ENCODE results near the gene EPC1. TPM values are rescaled to one million over a fixed set of nuclear protein-coding genes. Genes with fewer than 3 reads are reported as not detected.
A peak's percentile ranks its signal among the peaks of the same experiment; 100 is the strongest.

EPC1 gene
- total RNA-seq, 2 experiments from 2014 or later = 173 to 181 TPM

DNA sequence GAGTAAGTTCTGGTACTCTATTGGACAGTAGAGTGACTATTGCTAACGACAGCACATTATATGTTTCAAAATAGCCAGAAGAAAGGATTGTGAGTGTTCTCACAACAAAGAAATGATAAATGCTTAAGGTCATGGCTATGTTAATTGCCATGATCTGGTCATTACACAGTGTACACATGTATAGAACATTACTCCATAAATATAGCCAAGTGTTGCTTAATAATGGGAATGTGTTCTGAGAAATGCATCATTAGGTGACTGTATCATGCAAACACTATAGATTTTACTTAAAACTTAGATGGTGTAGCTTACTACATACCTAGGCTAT lies 19.6 kb downstream of the EPC1 start:
- Mint-ChIP-seq H3K27me3 (no peaks in the 10 kb centered on the region), H3K4me3 (peak overlapping the region; percentile 5), H3K4me1 (ENCODE audit: low read depth) (peaks cover 84% of the 10 kb centered on the region), H3K27ac (peak overlapping the region; percentile 16), H3K9me3 (no peaks in the 10 kb centered on the region), H3K36me3 (ENCODE audit: low read depth) (peaks cover 40% of the 10 kb centered on the region)
- H3K27me3 ChIP-seq (ENCODE audit: control insufficient read depth in 1 of 2, insufficient read depth in 2 of 2, low read length in 2 of 2) = no peaks in the 10 kb centered on the region
- intact Hi-C loops (cut with DNase I, micrococcal nuclease) = loop anchor here in 1 of 2 experiments (5.0 kb wide), 1 partner anchor 35 kb away; no protein-coding TSS in a partner anchor
- POLR2A ChIA-PET = no interaction called here
- no peak overlapping the region for H3K4me3 ChIP-seq (ENCODE audit: low read length)
- no peaks in the 10 kb centered on the region for H3K9me3 ChIP-seq (ENCODE audit: control insufficient read depth in 1 of 2, insufficient read depth in 1 of 2, low read length in 2 of 2)
- H3K4me1 ChIP-seq (ENCODE audit: insufficient read depth, low read length) = peaks cover 42% of the 10 kb centered on the region
- CTCF ChIA-PET = interaction anchor here (0.9 to 1.4 kb wide), 3 partner anchors 11 to 70 kb away, joined by 3 to 4 read pairs (median 4); no protein-coding TSS in a partner anchor
- peaks cover 13% of the 10 kb centered on the region for H3K36me3 ChIP-seq (ENCODE audit: insufficient read depth, low read length)
- no peak overlapping the region for H3K27ac ChIP-seq (ENCODE audit: low read depth in 1 of 2, low read length in 2 of 2)
- no peak for ATAC-seq (ENCODE audit: poor library complexity)
- DNase-seq = no peak
- TF ChIP-seq, protein P1, sequence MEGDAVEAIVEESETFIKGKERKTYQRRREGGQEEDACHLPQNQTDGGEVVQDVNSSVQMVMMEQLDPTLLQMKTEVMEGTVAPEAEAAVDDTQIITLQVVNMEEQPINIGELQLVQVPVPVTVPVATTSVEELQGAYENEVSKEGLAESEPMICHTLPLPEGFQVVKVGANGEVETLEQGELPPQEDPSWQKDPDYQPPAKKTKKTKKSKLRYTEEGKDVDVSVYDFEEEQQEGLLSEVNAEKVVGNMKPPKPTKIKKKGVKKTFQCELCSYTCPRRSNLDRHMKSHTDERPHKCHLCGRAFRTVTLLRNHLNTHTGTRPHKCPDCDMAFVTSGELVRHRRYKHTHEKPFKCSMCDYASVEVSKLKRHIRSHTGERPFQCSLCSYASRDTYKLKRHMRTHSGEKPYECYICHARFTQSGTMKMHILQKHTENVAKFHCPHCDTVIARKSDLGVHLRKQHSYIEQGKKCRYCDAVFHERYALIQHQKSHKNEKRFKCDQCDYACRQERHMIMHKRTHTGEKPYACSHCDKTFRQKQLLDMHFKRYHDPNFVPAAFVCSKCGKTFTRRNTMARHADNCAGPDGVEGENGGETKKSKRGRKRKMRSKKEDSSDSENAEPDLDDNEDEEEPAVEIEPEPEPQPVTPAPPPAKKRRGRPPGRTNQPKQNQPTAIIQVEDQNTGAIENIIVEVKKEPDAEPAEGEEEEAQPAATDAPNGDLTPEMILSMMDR (IDR thresholded peaks at IDR 0.05) = no peak

DNA sequence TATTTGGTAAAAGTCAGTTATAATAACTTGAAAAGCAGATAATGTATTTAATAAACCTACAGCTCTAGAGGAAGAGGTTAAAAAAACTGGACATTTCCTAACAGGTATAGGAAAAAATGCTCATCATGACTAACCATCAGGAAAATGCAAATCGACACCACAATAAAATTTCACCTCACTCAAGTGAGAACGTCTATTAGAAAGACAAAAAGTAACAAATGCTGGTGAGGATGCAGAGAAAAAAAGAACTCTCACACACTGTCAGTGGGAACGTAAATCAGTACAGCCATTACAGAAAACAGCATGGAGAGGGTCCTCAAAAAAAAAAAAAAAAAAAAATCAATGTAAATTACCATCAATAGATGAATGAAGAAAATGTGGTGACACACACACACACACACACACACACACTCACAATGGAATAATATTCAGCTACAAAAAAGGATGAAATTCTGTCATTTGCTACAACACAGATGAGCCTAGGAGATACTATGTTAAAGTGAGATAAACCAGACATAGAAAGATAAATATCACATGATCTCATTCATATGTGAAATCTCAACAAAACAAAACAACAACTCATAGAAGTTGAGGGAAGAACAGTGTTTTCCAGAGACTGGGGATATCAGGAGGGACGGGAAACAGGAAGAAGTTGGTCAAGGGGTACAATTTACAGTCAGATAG lies 20.1 kb downstream of the EPC1 start:
- peaks cover 36% of the 10 kb centered on the region for H3K36me3 Mint-ChIP-seq (ENCODE audit: low read depth)
- peaks cover 81% of the 10 kb centered on the region for H3K4me1 Mint-ChIP-seq (ENCODE audit: low read depth)
- intact Hi-C loops (cut with DNase I, micrococcal nuclease) = loop anchor here in 1 of 2 experiments (5.0 kb wide), 1 partner anchor 35 kb away; no protein-coding TSS in a partner anchor
- H3K9me3 Mint-ChIP-seq = no peaks in the 10 kb centered on the region
- DNase-seq (no peak), ATAC-seq (ENCODE audit: poor library complexity) (no peak)
- H3K27ac Mint-ChIP-seq = peak overlapping the region; percentile 16
- POLR2A ChIA-PET = no interaction called here
- CTCF ChIA-PET = interaction anchor here (0.9 to 1.4 kb wide), 3 partner anchors 11 to 70 kb away, joined by 3 to 4 read pairs (median 4); no protein-coding TSS in a partner anchor
- Histone ChIP-seq H3K36me3 (ENCODE audit: insufficient read depth, low read length) (peaks cover 13% of the 10 kb centered on the region), H3K27me3 (ENCODE audit: control insufficient read depth in 1 of 2, insufficient read depth in 2 of 2, low read length in 2 of 2) (no peaks in the 10 kb centered on the region), H3K9me3 (ENCODE audit: control insufficient read depth in 1 of 2, insufficient read depth in 1 of 2, low read length in 2 of 2) (no peaks in the 10 kb centered on the region), H3K27ac (ENCODE audit: low read depth in 1 of 2, low read length in 2 of 2) (no peak overlapping the region), H3K4me3 (ENCODE audit: low read length) (no peak overlapping the region), H3K4me1 (ENCODE audit: insufficient read depth, low read length) (peaks cover 39% of the 10 kb centered on the region)
- peak overlapping the region; percentile 32 for H3K4me3 Mint-ChIP-seq
- TF ChIP-seq, protein P1 (IDR thresholded peaks at IDR 0.05) = no peak
- H3K27me3 Mint-ChIP-seq = no peaks in the 10 kb centered on the region

DNA sequence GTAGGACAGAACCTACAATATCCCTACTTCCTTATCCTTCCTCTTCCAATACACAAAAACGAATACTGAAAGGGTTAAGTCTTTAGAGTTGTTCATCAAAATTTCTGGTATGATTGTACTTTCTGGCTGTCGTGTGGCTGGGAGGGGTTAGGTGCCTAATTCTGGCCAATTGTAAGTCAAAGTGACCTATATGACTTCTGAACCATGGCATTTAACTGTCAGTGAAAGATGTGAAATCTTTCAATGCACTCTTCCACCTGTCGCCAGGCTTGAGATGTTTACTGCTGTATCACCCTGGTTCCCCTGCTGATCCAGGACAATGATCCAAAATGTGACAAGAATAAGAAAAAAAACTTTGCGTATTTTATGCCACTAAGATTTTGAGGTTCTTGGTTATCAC lies 20.8 kb downstream of the EPC1 start:
- intact Hi-C loops (cut with DNase I, micrococcal nuclease) = loop anchor here in 1 of 2 experiments (5.0 kb wide), 1 partner anchor 34 kb away; no protein-coding TSS in a partner anchor
- H3K36me3 Mint-ChIP-seq (ENCODE audit: low read depth) = peaks cover 42% of the 10 kb centered on the region
- ATAC-seq (ENCODE audit: poor library complexity) (no peak), DNase-seq (no peak)
- H3K27ac Mint-ChIP-seq = peak overlapping the region; percentile 16
- Histone ChIP-seq H3K9me3 (ENCODE audit: control insufficient read depth in 1 of 2, insufficient read depth in 1 of 2, low read length in 2 of 2) (no peaks in the 10 kb centered on the region), H3K4me3 (ENCODE audit: low read length) (no peak overlapping the region), H3K27me3 (ENCODE audit: control insufficient read depth in 1 of 2, insufficient read depth in 2 of 2, low read length in 2 of 2) (no peaks in the 10 kb centered on the region), H3K27ac (ENCODE audit: low read depth in 1 of 2, low read length in 2 of 2) (peak overlapping the region in 1 of 2 donors; percentile 30), H3K36me3 (ENCODE audit: insufficient read depth, low read length) (peaks cover 17% of the 10 kb centered on the region), H3K4me1 (ENCODE audit: insufficient read depth, low read length) (peaks cover 44% of the 10 kb centered on the region)
- H3K4me3 Mint-ChIP-seq = peak overlapping the region; percentile 38
- ChIA-PET POLR2A (no interaction called here), CTCF (interaction anchor here (1.4 kb wide), 1 partner anchor 12 kb away, joined by 3 read pairs; no protein-coding TSS in a partner anchor)
- peaks cover 85% of the 10 kb centered on the region for H3K4me1 Mint-ChIP-seq (ENCODE audit: low read depth)
- H3K9me3 Mint-ChIP-seq = no peaks in the 10 kb centered on the region
- TF ChIP-seq, protein P1 (IDR thresholded peaks at IDR 0.05) = no peak
- H3K27me3 Mint-ChIP-seq = no peaks in the 10 kb centered on the region
